Spinal cord (tissue), 10 donors: Measurements from ENCODE around the gene MUC12. TPM values are rescaled to one million over a fixed set of nuclear protein-coding genes. Genes with fewer than 3 reads are reported as not detected.

Source experiments
- DNase-seq, 6 donors: peaks; one replicate each; pipeline versions ENCODE4 v3.0.0 to v3.0.0-alpha.2; 2013 to 2015; ENCODE audit warnings: low spot score in 6 of 6, low read depth in 4 of 6
- H3K27ac ChIP-seq: one replicate; pipeline ENCODE4 v1.5.1; 2013; ENCODE audit warnings: low read depth, low read length, control low read depth
- H3K27me3 ChIP-seq: one replicate; pipeline ENCODE4 v1.6.1; 2013; ENCODE audit warnings: low read length; ENCODE audit not compliant: control insufficient read depth, insufficient read depth
- H3K36me3 ChIP-seq: one replicate; pipeline ENCODE4 v1.6.1; 2013; ENCODE audit warnings: low read length; ENCODE audit not compliant: control insufficient read depth, insufficient read depth
- H3K4me1 ChIP-seq: one replicate; pipeline ENCODE4 v1.6.1; 2013; ENCODE audit warnings: low read length; ENCODE audit not compliant: control insufficient read depth, insufficient read depth
- H3K4me3 ChIP-seq: one replicate; pipeline ENCODE4 v1.5.1; 2013; ENCODE audit warnings: low read depth, low read length, control low read depth
- H3K9me3 ChIP-seq: one replicate; pipeline ENCODE4 v1.6.1; 2013; ENCODE audit warnings: low read length; ENCODE audit not compliant: control insufficient read depth, insufficient read depth
- WGBS: methylation state at CpG from one replicate; pipeline ENCODE4 v1.1.5; 2013; ENCODE audit warnings: missing lambda C conversion rate; ENCODE audit not compliant: insufficient coverage; 5-methylcytosine and 5-hydroxymethylcytosine counted together
- polyA plus RNA-seq, 2 donors: library from polyadenylated mRNA; unstranded; fragments of 120-200 nt; gene quantifications; one replicate each; pipeline ENCODE4 v1.2.1, GENCODE V29; 2013; ENCODE audit not compliant: insufficient read length in 2 of 2
- total RNA-seq, 2 donors: library from RNA; depleted of rRNA in 1 of 2; stranded (reverse); fragments of 120-200 nt in 1 of 2; fragments of >200 nt in 1 of 2; gene quantifications; one replicate each; pipeline versions ENCODE4 v1.2.3 to v1.2.4, GENCODE V29; 2013 to 2014
- donor health status: healthy.

MUC12 gene
- total and polyA plus RNA-seq, 4 donors, result 0.59 to 2.2 (median 1.7) TPM

- H3K4me3 ChIP-seq, result no peak overlapping the region
- H3K27ac ChIP-seq, result no peak overlapping the region
- peaks cover 6% of the 10 kb centered on the region for H3K4me1 ChIP-seq
- no peaks in the 10 kb centered on the region for H3K36me3 ChIP-seq
- H3K27me3 ChIP-seq, result peaks cover 12% of the 10 kb centered on the region
- WGBS, result 65% methylated on average over 2 of the region's 2 CpGs
- H3K9me3 ChIP-seq, result no peaks in the 10 kb centered on the region
- DNase-seq, result no peak
Observed at GRCh38 chr7:100952641-100953040, 16.7 kb upstream of the MUC12 start.

DNA sequence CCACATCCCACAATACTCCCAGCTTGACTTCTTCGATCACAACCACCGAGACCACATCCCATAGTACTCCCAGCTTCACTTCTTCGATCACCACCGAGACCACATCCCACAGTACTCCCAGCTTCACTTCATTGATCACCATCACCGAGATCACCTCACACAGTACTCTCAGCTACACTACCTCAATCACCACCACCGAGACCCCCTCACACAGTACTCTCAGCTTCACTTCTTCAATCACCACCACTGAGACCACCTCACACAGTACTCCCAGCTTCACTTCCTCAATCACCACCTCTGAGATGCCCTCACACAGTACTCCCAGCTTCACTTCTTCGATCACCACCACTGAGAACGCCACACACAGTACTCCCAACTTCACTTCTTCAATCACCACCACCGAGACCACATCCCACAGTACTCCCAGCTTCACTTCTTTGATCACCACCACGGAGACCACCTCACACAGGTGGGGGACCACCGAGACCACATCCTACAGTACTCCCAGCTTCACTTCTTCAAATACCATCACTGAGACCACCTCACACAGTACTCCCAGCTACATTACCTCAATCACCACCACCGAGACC, 11.4 kb upstream of the MUC12 start:
- 61% methylated on average over 12 of the region's 12 CpGs for WGBS
- H3K9me3 ChIP-seq, result no peaks in the 10 kb centered on the region
- peaks cover 9% of the 10 kb centered on the region for H3K27me3 ChIP-seq
- peak in 1 of 6 donors; percentile 24 for DNase-seq
- no peaks in the 10 kb centered on the region for H3K4me1 ChIP-seq
- no peak overlapping the region for H3K4me3 ChIP-seq
- no peak overlapping the region for H3K27ac ChIP-seq
- no peaks in the 10 kb centered on the region for H3K36me3 ChIP-seq

DNA sequence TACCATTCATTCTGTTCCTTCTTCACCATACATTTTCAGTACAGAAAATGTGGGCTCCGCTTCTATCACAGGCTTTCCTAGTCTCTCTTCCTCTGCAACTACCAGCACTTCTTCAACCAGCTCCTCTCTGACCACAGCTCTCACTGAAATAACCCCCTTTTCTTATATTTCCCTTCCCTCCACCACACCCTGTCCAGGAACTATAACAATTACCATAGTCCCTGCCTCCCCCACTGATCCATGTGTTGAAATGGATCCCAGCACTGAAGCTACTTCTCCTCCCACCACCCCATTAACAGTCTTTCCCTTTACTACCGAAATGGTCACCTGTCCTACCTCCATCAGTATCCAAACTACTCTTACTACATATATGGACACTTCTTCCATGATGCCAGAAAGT, 9.5 kb upstream of the MUC12 start:
- 61% methylated on average over 2 of the region's 2 CpGs for WGBS
- H3K27me3 ChIP-seq, result peaks cover 23% of the 10 kb centered on the region
- no peak overlapping the region for H3K4me3 ChIP-seq
- H3K4me1 ChIP-seq, result no peaks in the 10 kb centered on the region
- no peak overlapping the region for H3K27ac ChIP-seq
- H3K36me3 ChIP-seq, result no peaks in the 10 kb centered on the region
- H3K9me3 ChIP-seq, result no peaks in the 10 kb centered on the region
- no peak for DNase-seq

DNA sequence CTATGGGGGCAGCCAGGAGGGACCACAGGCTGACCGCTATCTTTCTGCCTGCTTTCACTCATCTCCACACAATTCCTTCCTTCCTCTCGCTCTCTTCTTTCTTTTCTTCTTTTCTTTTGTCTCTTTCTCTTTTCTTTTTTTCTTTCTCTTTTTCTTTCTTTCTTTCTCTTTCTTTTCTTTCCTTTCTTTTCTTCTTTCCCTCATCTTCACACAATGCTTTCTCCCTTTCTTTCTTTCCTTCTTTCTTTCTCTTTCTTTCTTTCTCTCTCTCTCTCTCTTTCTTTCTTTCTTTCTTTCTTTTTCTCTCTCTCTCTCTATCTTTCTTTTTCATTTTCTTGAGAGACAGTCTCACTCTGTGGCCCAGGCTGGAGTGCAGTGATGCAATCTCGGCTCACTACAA, 6.8 kb upstream of the MUC12 start:
- no peaks in the 10 kb centered on the region for H3K9me3 ChIP-seq
- H3K4me3 ChIP-seq, result no peak overlapping the region
- H3K27ac ChIP-seq, result no peak overlapping the region
- peaks cover 20% of the 10 kb centered on the region for H3K4me1 ChIP-seq
- WGBS, result 86% methylated on average over 3 of the region's 3 CpGs
- H3K36me3 ChIP-seq, result peaks cover 2% of the 10 kb centered on the region
- DNase-seq, result no peak
- H3K27me3 ChIP-seq, result peaks cover 49% of the 10 kb centered on the region

- peaks cover 2% of the 10 kb centered on the region for H3K36me3 ChIP-seq
- H3K27me3 ChIP-seq, result peaks cover 57% of the 10 kb centered on the region
- H3K27ac ChIP-seq, result no peak overlapping the region
- H3K9me3 ChIP-seq, result no peaks in the 10 kb centered on the region
- H3K4me3 ChIP-seq, result no peak overlapping the region
- no peak for DNase-seq
- 79% methylated on average over 10 of the region's 12 CpGs for WGBS
- H3K4me1 ChIP-seq, result peaks cover 20% of the 10 kb centered on the region
Observed at GRCh38 chr7:100963386-100963785, 6.0 kb upstream of the MUC12 start.

GRCh38 chr7:100963874-100964273, 5.5 kb upstream of the MUC12 start:
- Histone ChIP-seq H3K9me3 (no peaks in the 10 kb centered on the region), H3K27ac (no peak overlapping the region), H3K36me3 (peaks cover 2% of the 10 kb centered on the region), H3K4me1 (peaks cover 20% of the 10 kb centered on the region), H3K4me3 (no peak overlapping the region), H3K27me3 (peaks cover 62% of the 10 kb centered on the region)
- DNase-seq, result no peak
- WGBS, result 86% methylated on average over 7 of the region's 8 CpGs

DNA sequence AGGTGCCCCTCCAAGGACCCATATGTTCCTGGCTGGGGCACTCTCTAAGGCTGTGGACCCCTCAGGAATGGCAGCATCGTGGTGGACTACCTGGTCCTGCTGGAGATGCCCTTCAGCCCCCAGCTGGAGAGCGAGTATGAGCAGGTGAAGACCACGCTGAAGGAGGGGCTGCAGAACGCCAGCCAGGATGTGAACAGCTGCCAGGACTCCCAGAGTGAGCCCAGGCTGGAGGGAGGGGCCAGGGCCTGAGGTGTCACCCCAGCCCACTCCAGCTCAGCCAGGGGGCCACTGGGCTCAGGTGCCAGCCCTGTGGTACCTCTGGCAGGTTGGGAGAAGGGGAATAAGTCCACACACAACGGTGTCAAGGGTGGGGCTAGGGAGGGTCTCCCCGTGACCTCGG, 4.7 kb upstream of the MUC12 start:
- no peak for DNase-seq
- no peaks in the 10 kb centered on the region for H3K9me3 ChIP-seq
- peaks cover 2% of the 10 kb centered on the region for H3K36me3 ChIP-seq
- peaks cover 64% of the 10 kb centered on the region for H3K27me3 ChIP-seq
- H3K27ac ChIP-seq, result no peak overlapping the region
- peaks cover 20% of the 10 kb centered on the region for H3K4me1 ChIP-seq
- 52% methylated on average over 7 of the region's 7 CpGs for WGBS
- no peak overlapping the region for H3K4me3 ChIP-seq

- WGBS, result 10% methylated on average over 24 of the region's 25 CpGs
- Histone ChIP-seq H3K4me1 (peaks cover 20% of the 10 kb centered on the region), H3K27me3 (peaks cover 64% of the 10 kb centered on the region), H3K27ac (no peak overlapping the region), H3K4me3 (peak overlapping the region; percentile 13), H3K36me3 (peaks cover 2% of the 10 kb centered on the region), H3K9me3 (no peaks in the 10 kb centered on the region)
- no peak for DNase-seq
Observed at GRCh38 chr7:100965045-100965722, 4.2 kb upstream of the MUC12 start.

DNA sequence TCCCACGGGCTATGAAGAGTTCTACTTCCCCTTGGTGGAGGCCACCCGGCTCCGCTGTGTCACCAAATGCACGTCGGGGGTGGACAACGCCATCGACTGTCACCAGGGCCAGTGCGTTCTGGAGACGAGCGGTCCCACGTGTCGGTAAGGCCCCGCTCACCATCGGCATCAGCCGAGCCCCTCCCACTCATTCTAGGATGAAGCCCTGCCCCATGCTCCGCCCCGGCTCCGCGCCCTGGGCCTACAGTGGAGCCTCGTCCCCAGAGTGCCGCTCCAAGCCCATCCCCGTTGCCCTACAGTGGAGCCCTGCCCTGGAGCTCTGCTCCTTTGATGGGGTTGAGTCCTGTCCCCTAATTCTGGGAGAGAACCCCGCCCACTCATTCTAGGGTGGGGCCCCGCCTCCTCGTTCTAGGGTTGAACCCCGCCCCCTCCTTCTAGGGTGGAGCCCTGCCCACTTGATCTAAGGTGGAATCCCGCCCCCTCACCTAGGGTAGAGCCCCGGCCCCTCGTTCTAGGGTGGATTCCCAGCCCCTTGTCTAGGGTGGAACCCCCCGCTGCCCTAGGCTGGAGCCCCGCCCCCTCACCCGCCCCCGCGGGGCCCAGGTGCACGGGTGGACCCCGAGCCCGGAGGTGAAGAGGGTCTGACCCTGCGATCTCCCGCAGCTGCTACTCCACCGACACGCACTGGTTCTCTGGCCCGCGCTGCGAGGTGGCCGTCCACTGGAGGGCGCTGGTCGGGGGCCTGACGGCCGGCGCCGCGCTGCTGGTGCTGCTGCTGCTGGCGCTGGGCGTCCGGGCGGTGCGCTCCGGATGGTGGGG, 3.4 kb upstream of the MUC12 start:
- DNase-seq, result peak in 3 of 6 donors; percentile 28 to 83 (median 70)
- Histone ChIP-seq H3K4me1 (peaks cover 20% of the 10 kb centered on the region), H3K9me3 (no peaks in the 10 kb centered on the region), H3K36me3 (peaks cover 2% of the 10 kb centered on the region), H3K4me3 (peak overlapping the region; percentile 13), H3K27me3 (peaks cover 61% of the 10 kb centered on the region), H3K27ac (no peak overlapping the region)
- WGBS, result under 1% methylated on average over 57 of the region's 58 CpGs
